NCI-H146 treated with DMSO at 0.1 percent for 48 hours (cell line): ENCODE data around the gene PBX1.

Source experiments
- DNase-seq: peaks from one replicate; lab custom pipeline; 2025; ENCODE audit not compliant: unreplicated experiment; lab: John Stamatoyannopoulos, UW

The PBX1 gene

DNA sequence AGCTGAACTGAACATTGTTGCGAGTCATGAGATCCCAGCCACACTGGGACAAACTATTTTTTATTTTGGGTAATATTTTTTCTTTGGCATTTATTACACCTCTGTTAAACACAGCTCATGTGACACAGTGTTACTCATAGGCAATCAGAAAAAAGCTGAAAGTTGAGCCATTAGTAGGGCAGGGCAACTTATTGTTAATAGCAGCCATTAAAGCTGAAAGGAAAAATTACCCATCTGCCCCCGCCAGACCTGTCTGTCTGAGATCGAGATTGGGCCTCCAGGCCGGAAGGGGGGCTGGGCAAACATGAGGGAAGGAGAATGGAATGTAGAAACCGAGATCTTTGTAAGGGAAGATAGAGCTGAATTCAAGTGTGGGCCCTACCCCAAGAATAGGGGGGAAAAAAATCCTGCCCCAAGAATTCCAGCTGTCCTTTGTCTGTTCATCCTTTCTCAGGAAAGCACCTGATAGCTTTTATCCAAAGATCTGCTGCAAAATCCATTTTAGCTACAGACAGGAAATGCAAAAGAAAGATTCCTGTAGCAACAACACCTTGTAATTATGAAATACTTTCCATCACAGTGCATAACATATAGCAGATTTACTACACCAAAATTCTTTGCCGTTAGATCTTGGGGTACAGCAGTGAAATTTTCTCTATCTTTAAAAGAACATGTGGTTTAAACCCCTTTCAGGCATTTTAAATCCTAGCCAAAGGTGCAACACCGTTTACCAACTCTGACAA, 212.8 kb downstream of the PBX1 start:
- peak; percentile 29 for DNase-seq

DNA sequence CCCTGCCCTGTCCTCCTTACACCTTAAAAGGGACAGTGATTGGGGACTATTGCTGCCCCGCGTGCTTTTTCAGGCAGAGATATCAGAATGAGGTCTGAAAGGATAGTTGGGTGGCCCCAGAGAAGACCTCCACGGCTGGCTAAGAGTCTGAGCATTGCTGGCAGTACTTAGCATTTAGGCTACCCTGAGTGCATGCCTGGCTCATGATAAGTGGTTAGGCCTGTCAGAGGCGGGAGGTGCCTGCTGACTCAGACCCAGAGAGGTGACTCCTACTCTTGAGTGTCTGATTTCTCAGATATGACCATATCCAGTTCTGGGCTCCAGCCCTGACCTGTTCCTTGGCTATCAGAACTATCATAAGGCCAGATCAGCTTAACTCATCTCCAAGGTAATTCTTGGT, 213.7 kb downstream of the PBX1 start:
- DNase-seq: no peak

DNA sequence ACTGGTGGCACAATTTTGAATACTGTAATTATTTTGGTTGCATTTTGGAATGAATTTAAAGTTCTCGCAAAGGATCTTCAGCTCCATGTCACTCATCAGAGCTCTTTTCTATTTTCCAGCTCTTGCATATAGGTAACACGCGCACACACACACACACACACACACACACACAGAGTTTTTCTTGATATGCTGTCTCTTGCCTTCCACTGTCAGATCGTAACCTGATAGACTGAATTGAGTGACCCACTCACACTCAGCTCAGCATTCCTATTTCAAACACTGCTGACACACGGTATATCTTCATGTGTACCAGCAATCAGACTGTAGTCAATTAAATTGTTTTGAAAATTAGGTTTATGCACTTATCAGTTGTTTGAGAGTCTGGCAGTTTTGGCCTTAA, 214.1 kb downstream of the PBX1 start:
- no peak for DNase-seq

DNA sequence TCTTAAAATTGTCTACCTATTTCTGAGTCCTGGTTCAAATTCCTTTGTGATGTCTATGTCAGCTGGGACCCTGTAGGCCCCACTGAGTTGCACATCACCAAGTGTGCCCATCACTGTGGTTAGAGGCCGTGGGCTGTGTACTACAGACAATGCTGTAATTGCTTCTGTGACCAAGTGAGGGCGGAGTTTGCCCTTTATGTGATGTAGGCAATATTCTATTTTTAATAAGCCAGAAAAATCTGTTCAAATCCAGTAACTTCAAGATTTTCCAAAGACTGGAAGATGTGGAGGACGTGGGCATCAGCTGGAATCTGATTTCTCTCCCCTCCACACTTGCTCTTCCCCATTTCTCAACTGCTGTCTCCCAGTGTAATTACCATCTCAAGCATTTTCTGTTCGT, 215.4 kb downstream of the PBX1 start:
- DNase-seq: no peak

DNA sequence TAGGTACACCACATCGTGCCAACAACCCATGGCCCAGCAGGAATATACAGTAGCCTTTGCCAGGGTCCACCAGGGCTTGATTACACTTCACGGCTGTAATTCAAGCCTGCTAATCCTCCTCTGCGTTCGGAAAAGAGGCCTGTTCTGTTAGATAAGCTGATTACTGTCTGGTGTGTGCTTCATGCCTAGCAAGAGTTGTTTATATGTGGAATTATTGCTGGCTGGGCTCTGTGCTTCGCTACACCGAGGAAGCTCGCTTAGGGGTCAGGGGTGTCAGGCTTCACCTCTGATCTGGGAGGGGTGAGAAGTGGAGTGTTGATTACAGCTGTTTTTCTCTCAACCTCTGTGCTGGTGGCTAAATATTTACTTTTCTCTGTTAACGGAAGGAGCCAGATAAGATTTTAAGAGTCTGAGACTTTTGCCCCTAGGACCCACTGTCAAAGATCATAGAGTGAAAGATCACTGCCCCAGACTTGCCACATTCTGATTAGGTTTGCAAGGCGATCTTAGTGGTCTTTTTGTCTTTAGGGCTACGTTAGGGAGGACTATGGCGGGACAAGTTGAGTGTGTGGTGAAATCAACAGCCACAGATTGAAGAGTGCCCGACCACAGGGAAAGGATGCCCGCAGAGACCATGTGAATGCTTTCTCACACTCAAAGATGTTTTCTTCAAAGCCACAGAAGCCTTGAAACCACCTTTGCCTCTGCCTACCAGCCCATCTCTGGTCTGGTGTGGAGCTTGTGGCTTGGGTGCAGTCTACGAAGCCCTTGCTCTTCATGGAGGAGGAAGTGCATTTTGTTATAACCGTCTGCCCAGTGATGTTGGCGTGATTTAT, 216.1 kb downstream of the PBX1 start:
- peak; percentile 47 for DNase-seq

DNA sequence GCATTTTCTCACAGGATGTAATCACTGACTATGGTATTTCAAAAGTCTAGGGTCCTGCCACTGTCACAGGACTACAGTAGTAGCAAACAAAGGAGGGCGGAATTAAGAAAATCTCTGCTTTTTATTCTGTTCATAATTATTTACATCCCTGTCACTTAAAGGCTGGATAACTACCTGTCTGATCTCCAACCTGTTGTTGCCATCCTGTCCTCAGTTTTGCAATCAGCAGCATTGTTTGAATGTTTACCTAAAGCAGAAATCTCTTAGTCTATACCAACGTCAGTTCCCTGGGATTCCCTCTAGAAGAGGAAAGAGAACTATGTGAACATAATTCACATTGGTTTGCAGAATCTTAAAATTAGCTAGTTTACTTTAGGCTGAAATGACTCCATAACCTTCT, 218.5 kb downstream of the PBX1 start:
- DNase-seq: no peak

DNA sequence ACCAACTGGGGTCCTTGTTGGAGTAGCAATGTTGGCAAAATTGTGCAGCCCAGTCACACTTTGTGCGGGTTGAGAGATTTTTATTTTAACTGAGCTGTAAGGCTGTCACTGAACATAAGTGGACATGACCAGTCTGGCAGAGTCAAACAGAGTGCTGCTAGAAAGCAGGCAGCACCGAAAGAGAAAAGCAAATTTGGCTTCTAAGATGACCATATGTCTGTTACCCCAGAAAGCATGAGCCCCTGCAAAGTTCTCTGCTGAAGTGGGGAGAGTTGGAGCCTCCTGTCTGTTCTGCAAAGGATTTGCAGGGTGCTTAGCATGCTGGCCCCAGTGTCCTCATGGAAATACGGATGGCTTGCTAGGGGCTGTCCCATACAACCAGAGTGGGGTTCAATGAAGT, 220.4 kb downstream of the PBX1 start:
- DNase-seq: no peak

DNA sequence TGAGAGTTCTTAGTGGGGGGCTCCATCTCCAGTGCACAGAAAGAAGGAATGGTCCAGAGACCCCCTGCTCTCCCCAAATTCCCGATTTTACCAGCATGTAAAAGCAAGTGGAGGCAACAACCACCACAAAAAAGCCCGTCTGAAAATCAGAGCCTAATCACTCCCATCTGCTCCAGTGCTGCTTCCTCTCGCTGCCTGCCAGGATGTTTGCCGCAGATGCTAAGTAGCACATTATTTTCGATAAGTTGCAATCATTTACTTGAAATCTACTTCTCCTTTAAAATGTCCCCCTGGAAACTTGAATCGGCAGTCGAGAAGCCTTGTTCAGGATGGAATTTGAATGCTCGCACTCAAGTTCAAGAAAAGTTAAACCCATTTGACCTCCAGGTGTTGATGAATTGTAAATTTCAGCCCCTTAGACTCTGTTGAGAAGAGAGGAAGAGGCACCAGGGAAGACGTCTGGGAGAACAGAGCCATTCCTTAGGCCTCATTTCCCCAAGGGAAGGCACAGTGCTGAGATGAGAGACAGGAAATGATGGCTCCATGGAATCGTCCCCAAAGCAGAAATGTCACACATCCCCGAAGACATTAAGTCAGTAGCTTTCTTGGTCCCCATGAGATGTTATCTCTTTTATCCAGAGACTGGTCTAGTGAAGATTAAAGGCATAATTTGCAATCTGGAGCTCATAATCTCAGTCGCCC, 221.3 kb downstream of the PBX1 start:
- DNase-seq: no peak

DNA sequence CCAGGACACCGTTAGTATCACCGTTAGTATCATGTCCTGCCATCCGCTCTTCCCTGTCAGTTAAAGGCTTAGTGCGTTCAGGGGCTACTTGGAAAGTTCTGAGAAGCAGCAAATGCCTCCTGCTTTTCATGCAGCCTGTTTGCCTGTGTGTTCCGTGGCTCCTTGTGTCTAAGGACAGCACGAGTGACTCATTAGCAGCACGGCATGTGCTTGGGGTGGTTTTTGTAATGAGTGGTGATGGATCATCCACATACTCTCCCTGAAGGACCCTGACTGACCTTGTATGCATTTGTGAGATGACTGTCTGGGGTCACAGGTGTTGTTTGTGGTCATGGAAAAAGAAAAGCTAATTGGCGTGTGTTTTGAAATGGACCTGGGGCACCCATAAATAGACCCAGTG, 221.9 kb downstream of the PBX1 start:
- no peak for DNase-seq

DNA sequence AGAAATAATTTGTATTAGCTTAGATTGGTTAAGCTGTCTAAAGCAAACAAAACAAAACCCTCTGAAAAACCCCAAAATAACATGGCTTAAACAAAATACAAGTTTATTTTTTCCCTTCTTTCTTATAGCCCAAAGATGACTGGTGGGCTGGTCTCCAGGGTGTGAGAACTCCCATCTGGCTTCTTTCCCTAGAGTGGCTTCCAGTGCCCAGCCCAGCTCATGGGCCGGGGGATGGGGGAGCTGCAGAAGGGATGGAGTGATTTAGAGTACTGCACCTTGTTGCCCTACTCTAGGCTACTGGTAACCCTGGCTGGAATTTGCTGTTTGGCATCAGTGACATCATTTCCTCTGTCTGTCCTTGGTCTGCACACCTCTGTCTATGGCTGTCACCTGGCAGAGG, 223.0 kb downstream of the PBX1 start:
- DNase-seq: no peak

DNA sequence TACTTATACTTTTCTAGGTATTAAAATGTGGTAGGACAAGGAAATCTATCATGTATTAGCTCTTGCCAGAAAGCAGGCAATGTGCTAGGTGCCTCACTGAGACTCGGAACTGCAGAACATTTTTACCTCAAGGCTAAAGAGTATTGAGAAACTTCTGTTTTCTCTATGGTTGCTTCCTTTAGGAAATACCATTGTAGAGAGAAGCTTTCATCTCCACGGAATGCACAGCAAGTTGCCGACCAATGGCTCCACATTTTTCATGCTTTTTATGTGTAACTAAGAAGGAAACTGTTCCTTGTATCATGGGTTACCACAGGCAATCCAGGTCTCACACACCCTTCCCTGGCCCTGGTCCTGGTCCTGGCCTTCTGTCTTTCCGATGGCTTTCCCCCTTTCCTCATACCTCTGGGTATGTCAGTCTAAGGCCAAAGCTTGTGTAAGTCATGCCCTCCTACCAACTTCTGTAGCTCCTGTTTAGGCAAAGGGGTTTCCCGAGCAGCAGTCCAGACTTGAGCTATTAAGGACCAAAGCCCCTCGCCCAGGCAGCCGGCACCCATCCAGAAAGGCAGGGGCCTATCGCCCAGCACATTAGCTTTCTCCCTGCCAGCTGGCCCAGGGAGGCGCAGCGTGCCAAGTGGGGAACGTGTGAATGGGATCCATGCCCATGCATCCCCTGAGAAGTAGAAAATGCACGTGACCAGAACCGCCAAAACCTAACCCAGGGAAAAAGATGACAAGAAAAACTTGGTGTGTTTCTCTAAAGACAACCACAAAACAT, 225.0 kb downstream of the PBX1 start:
- no peak for DNase-seq

DNA sequence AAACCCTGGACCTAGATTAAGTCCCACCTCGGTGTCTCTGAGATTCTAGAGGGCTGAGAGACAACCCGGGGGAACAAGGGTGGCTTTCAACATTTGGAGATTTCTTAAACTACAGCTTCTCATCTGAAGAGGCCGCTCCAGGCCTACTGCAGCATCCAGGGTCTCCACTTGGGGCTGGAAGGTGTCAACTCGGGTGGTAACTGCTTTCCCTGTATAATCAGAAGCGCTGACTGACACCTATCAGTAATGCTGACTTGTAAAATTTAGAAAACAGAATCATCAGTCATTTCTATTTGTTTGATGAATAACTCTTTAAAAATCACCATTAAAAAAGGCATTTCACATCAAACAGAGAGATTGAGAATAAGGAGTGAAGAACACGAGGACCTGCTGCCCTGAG, 226.0 kb downstream of the PBX1 start:
- no peak for DNase-seq

DNA sequence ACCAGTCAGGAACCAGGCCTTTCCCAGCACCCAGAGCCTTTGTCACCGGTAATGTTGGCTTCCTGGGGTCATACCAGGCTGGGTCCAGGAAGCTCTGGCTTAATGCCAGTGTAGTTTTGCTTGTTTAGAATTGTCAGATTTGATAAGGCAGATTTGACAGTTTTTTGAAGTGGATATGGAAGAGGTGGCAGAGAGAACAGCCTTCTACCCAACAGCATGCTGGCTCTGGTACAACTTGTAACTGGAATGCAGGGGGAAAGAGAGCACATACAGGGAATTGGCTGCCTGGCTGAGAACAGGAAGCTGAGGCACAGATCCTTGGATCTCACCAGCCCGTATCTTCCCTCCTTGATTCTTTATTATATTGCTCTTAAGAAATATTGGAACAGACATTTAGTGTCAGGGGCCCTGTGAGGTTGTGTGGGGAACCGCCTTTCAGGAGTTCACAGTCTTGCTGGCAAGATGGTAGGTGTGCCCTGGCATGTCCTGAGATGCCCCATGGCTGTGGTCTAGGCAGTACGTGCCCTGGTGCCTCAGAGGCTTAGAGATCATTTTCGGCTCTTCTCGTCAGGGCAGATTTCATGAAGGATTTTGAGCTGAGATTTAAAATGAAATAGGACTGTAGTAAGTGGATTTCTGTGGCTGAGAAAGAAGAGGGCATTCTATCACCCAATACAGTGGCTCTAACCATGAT, 227.0 kb downstream of the PBX1 start:
- DNase-seq: no peak

DNA sequence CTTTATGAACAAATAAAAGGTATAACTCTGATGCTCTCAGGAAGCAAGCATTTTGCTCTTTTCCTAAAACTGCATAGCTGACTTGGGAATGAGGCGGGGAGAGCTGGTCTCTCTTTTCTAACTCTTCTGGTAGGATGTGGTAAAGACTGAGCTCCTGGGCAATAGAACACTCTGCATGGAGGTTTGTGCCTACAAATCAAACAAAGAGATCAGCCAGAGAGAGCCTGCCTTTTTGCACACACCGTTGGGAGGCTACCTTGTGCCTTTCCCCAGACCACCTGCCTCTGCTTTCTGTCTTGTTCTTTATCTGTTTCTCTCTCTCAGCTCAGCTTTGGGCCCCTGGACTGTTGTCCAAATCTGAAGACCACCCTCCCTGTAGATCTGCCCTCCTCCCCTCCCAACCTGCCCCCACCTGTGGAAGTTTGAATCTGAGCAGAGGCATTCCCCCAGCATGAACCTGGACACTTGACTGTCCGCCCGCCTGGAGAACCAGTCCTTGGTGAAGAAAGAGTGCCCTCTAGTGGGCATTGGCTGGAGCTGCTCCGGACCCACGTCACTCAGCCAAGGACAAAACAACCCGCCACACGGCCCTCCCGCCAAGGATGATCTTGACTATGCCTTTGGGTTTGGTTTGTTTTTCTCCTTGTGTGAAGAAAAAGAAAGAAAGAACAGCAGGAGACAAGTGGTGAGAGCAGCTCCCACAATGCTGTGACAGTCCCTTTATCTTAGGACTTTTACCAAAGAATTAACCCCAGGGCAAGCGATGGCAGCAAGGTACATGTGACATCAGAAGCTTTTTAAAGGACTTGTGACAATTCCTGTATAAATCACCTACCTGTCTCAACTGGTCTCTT, 228.2 kb downstream of the PBX1 start:
- peak; percentile 86 for DNase-seq

DNA sequence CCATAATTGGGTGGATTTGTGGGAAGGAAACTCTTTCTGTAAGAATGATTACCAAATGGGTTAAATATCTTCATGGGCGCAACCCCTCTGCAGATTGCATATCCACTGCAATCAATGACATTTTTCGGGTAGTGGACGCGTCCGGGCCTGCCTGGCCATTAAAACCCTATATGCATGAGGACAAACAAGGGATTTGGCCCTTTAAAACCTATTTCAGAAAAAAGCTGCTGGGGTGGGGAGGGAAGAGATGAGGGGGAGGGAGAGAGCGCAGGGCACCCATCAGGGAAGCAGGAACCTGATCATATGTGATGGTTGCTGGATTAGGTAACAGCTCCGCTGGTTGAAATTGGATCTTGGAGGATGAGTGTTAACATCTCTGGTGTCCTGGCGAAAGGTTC, 228.8 kb downstream of the PBX1 start:
- peak; percentile 84 for DNase-seq

DNA sequence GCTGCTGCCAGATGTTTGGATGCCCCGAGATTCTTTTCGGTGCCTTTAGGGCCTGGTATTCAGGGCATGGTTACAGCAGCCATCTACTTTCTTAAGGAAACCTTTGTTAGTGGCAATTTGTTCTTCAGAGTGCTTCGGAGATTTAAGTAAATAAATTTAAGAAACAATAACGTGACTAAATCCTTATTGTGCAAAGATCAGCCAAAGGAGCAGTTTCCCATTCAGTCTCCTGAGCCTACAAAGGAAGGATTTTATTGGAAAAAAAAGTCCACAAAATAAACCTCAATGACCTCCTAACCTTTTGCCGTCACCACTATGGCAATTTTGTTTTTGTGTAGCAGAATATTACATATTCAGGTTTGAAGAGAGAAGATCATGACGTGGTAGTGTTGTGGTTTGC, 231.1 kb downstream of the PBX1 start:
- DNase-seq: no peak

DNA sequence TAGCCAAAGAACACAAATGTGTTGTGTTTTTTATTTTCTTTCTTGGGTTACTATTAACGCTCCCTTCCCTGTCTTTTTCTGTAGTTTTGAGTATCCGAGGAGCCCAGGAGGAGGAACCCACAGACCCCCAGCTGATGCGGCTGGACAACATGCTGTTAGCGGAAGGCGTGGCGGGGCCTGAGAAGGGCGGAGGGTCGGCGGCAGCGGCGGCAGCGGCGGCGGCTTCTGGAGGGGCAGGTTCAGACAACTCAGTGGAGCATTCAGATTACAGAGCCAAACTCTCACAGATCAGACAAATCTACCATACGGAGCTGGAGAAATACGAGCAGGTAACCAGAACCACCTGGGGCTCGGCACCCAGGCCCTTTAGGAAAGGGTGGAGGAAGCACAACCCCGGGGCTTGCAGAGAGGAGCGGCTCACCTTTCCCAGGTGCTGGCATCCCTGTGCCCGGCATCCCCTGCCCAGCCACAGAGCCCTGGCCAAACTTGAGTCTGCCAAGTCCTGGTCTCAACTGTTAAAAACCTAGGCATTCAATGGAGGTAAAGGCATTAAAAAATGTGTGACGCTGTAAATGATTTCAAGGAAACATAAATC, 233.5 kb downstream of the PBX1 start:
- DNase-seq: no peak

DNA sequence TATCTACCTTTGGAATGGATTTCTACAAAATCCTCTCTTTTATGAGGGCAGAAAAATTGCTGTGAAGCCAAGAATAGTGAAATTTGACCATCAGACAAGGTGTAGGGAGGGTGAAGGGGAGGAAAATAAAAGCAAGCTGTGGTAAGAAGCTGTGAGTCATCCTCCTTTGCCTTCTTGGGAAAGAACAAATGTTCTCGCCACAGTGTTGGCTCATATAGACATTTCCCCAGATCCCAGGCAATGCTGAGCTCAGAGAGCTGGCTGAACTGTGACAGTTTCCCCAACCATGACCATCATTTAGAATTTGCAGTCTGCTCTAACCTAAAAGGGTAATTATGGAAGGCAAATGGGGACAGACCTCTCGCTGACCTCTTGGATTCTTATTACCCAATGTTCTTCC, 235.4 kb downstream of the PBX1 start:
- DNase-seq: no peak

DNA sequence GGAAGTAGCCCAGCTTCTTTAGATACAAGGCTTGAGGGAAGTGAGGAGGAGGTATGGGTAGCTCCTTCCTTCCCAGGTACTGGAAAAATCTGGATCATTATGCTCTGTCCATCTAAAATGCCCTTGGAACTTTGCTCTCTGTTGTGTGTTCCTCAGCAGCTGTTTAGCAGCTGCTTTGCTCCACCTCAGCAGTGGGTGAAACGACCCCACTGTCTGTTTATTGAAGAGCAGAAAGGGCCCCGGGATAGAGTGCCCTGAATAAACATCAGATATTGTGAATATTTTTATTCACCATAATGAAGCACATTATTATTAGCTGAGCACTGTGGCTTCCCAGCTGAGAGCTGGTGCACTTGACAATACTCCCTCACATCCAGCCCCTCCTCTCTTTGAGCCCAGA, 237.9 kb downstream of the PBX1 start:
- no peak for DNase-seq
